NOMO-1 treated with DMSO at 0.1 percent for 48 hours (cell line): ENCODE results near the gene P2RX2.

Experiments used
- DNase-seq: peaks from one replicate; lab custom pipeline; 2025; ENCODE audit not compliant: unreplicated experiment; lab: John Stamatoyannopoulos, UW

The P2RX2 gene

DNA sequence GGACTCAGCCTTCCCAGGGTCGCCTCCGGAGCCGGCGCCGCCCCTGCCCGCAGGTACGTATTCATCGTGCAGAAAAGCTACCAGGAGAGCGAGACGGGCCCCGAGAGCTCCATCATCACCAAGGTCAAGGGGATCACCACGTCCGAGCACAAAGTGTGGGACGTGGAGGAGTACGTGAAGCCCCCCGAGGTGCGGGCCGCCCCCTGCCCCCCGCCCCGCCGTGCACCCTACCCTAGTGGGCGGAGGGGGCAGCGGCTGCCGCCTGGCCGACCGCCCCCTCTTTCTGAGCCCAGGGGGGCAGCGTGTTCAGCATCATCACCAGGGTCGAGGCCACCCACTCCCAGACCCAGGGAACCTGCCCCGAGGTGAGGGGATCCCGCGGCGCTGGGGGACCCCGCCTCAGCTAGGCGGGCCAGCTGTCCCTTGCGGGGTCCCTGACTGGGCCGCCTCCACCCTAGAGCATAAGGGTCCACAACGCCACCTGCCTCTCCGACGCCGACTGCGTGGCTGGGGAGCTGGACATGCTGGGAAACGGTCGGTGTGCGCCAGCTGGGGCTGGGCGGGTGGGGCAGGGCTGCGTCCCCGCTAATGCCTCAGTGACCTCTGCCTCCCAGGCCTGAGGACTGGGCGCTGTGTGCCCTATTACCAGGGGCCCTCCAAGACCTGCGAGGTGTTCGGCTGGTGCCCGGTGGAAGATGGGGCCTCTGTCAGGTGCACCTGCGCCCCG, 973 bp downstream of the P2RX2 start:
- no peak for DNase-seq

GRCh38 chr12:132620113-132620898, 1.7 kb downstream of the P2RX2 start:
- no peak for DNase-seq

- no peak for DNase-seq
Measured at GRCh38 chr12:132620899-132621656, 2.5 kb downstream of the P2RX2 start.

- no peak for DNase-seq
Measured at GRCh38 chr12:132621657-132622435, 3.3 kb downstream of the P2RX2 start.

DNA sequence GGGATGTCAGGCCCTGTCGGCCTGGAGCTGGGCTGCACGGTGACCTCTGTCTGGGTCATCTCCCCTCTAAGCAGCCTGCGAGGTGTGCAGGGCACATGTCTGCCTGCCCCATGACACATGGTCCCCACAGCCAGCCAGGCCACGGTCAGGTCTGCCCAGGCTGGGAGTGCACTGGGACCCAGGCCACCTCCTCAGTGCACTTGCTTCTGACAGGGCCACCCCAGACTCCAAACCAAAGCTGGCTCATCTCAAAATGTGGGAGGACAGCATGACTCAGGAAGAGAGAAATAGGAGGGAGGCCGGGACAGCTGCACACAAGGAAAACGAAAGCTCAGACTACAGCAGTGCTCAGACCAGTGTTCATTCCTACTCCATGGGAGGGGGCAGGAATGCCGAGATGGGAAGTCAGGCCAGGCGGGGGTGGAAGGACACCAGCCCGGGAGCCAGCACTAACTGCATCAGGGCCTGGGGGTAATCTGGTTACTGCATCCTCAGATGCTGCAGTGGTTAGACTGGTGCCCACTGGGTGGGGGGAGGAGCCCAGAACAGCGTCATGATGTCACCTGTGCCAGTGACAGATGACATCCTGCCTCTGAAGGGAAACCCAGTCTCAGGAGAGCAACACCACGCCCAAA, 4.0 kb downstream of the P2RX2 start:
- DNase-seq: no peak

DNA sequence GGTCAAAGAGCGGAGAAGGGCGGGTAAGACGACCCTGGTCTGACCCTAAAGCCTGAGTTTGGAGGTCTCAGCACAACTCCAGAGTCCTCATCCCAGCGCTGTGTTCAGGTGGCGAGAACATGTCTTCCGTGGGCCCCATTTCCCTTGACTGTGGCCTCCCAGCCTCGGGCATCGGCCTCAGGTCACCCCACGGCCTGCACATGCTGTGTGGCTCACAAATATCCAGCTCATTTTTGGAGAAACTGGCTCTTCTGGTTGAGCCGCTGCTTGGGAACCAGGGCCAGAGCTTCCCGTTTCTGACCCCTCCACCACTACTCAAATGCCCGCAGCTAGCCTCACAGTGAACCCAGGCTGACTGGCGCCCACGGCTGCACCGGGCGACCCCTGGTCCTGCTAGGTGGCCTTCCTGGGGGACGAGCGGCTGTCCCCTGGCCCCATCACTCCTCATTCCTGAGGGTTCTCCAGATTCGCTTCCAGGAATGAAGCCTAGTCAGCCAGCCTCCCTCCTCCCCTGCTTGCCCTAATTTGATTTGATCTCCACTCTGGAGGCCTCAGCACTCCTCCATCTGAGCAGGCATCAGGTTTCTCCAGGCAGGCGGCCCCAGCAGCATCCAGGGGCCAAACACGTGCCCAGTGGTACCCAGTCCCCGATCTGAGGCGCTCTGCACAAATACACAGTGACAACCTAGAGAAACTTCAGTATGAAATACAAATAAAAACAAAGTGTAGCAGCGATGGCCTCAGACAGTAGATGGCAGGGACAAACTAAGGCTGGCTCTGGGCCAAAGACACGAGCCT, 4.7 kb downstream of the P2RX2 start:
- no peak for DNase-seq

DNA sequence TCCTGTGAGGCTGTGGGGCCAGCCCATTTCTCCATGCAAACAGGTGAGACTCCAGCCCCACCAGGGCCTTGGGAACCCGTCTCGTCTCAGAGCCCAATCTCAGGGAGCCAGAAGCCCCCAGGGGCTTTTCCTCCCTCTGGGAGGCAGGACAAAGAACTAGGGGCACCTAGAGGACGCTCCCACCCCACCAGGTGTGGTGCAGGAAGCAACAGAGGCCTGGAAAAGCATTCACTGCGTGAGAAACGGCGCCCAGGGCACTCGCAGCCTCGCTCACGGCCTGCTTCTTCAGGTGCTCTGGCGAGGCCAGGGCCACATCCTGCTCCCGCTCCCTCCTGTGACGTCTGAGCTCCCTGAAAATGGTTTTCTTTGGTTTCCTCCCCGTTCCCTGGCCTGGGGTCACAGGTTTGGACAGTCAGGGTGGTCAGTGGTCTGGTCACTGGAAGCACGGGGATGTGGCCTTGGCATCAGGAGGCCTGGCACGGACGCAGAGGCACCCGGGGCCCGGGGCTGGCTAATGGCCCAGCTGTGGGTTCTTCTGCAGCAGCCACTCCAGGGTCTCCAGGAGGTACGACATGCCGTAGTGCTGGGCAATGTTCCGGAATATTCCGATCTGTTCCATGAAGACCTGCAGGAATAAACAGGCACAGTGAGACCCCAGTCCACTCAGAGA, 5.7 kb downstream of the P2RX2 start:
- no peak for DNase-seq

- DNase-seq: no peak
Measured at GRCh38 chr12:132624910-132625630, 6.5 kb downstream of the P2RX2 start.

DNA sequence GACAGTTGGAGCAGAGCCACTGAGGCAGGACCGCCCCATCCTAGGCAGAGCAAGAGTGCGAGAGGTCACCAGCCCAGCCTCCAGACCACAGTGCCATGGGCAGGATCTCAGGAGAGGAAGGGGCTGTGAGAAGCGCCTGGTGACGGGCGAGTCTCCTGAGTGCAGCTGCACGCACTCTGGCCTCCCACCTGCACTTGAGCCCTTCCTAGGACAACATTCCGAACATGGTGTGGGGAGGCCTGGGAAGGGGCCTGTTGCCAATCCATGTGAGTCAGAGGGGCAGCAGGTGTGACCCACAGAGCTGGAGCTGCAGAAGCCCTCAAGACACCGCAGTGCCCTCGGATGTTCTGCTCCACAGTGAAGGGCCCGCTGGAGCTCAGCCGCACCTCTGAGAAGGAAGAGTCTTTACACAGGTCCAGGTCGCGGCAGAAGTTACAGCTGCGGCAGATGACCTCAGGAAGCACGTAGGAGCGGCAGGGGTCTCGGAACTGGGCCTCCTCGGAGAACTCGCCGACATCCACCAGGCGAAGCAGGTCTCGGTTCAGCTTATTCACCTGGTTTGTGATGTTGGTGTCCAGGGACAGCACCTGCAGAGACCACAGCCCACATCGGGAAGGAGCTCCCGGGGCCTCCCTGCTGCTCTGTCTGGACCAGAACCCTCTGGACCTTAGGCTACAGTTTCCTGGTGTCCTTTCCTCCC, 7.3 kb downstream of the P2RX2 start:
- no peak for DNase-seq

DNA sequence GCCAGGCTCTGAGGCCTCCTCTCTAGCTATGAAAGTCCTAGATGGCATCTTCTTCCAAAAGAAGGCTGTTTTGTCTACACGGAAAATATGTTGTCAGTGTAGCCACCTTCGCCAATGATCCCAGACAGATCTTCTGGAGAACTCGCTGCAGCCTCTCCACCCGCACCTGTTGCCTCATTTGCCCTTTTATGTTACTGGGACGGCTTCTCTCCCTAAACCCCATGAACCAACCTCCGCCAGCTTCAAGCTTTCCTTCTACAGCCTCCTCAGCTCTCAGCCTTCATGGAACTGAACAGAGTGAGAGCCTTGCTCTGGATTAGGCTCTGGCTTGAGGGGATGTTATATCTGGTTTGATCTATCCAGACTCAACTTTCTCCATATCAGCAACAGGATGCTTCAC, 10.8 kb downstream of the P2RX2 start:
- no peak for DNase-seq

DNA sequence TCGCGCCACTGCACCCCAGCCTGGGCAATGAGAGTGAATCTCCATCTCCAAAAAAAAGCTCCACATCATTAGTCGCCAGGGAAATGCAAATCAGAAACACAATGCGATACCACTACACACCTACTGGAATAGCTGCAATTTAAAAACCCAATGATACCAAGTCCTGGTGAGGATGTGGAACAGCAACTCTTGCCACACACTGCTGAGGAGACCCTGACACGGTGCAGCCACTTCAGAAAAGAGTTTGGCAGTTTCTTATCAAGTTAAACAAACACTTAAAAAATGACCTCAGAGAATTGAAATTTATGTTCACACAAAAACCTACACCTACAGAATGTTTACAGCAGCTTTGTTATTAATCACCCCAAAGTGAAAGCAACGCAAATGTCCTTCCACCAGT, 12.1 kb downstream of the P2RX2 start:
- DNase-seq: no peak

DNA sequence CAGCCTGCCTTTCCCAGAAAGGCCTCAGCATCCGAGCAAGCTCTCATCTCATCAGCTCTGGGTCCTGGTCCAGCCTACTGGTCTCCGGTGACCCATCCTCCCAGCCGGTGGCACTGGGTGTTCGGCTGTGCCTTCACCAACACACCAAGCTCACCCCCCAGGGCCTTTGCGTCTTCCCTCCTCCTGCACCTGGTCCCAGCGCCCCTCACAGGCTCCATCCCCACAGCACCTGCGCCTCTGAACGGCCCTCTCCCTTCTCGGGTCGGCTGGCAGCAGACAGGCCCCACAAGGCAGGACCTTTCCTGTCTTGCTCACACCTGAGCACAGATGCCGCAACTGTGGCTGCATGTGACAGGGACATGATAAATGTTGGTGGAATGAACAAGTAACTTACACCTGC, 13.1 kb downstream of the P2RX2 start:
- no peak for DNase-seq

DNA sequence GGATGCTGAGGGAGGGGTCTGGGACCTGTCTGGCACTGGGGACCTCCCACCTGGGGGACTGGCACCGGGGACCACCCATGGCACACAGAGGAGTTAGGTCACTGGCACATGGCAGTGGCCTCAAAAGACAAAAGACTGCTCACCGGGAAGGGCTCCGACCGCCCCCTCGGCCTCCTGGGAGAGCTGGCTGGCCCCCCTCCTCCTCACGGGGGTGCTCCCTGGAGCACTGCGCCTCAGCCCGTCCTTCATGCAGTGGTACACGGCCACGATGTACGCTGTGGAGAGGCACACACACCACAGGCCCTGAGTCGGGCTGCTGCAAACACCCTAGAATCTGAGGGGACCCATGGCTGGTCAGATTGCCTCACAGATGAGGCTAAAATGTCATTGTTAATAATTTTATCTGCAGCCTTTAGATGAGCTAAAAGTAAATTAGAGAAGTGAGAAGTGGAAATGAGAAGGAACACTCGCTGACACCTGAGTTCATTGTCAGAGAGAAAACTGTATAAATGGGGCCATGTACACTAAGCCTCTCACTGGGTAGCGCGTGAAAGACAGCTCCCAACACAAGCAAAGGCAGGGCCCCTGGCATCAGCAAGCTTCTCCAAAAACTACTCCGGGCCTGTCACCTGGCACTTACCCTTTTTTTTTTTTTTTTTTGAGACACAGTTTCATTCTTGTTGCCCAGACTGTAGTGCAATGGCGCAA, 14.1 kb downstream of the P2RX2 start:
- DNase-seq: no peak

DNA sequence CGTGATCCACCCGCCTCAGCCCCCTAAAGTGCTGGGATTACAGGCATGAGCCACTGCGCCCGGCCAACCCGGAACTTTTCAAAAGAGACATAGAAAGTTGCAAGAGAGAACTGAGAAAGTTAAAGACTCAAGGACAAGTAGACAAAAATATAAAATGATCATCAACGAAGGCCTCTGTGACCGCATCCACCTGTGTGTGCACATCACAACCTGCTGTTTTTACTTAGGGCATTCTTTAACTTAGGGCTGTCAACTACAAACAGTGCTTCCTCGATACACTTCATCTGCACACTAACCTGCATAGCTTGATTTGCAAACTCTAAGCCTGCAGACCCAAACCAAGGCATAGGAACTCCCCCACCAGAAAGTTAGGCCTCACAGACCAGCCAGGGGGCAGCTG, 14.8 kb downstream of the P2RX2 start:
- no peak for DNase-seq

- DNase-seq: no peak
Measured at GRCh38 chr12:132633901-132634300, 15.3 kb downstream of the P2RX2 start.

DNA sequence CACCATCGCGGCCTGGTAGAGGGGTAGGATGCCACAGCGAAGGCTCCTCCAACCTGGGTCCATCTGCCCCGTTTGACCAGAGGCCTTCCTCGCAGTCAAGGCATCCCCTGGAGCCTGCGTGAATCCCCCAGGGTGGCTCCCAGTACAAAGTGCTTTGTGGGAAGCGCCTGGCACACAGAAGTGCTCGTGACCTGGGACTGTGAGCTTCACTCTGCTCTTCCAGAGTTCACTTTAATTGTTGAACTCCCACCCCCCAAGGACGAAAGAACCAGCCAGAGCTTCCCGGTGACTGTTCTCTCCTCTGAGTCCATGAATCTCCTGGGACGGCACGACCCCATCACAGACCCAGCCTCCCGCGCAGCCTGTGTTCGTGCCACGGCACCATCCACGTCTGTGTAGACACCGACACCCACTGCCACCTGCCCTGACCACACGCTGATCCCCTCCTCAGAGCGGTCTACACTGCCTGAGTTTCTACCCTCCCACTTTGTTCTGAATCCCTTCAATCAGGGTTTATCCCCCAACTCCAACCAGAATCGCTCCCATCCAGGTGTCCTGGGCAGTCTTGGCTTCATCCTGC, 15.9 kb downstream of the P2RX2 start:
- DNase-seq: no peak
